Trophoblast cell (in vitro differentiated cells and primary cell): ENCODE data around the gene MEF2C.

Source experiments
- DNase-seq, 2 donors: peaks; one replicate each; pipeline ENCODE4 v3.0.0-alpha.2; 2016
- H2AFZ ChIP-seq: 2 replicates; pipeline ENCODE4 v1.6.1; 2013; ENCODE audit warnings: low read length, moderate library complexity, mild to moderate bottlenecking; ENCODE audit not compliant: insufficient read depth, poor library complexity
- H2AK5ac ChIP-seq: 2 replicates; pipeline ENCODE4 v1.6.1; 2013; ENCODE audit warnings: mild to moderate bottlenecking, low read length
- H2BK120ac ChIP-seq: 2 replicates; pipeline ENCODE4 v1.6.1; 2013; ENCODE audit warnings: low read length, mild to moderate bottlenecking, moderate library complexity; ENCODE audit not compliant: insufficient read depth, poor library complexity
- H2BK12ac ChIP-seq: 2 replicates; pipeline ENCODE4 v1.6.1; 2013; ENCODE audit warnings: mild to moderate bottlenecking, low read length, moderate library complexity
- H2BK5ac ChIP-seq: 2 replicates; pipeline ENCODE4 v1.6.1; 2013; ENCODE audit warnings: low read length, low read depth, moderate library complexity, mild to moderate bottlenecking; ENCODE audit not compliant: poor library complexity
- H3K14ac ChIP-seq: 2 replicates; pipeline ENCODE4 v1.6.1; 2013; ENCODE audit warnings: mild to moderate bottlenecking, low read length
- H3K18ac ChIP-seq: 2 replicates; pipeline ENCODE4 v1.6.1; 2013; ENCODE audit warnings: mild to moderate bottlenecking, low read length
- H3K23ac ChIP-seq: 2 replicates; pipeline ENCODE4 v1.6.1; 2013; ENCODE audit warnings: low read length
- H3K27ac ChIP-seq: 2 replicates; pipeline ENCODE4 v1.5.1; 2013; ENCODE audit warnings: low read depth, mild to moderate bottlenecking, inconsistent platforms, low read length, moderate library complexity
- H3K27me3 ChIP-seq: 2 replicates; pipeline ENCODE4 v1.6.1; 2013; ENCODE audit warnings: inconsistent platforms, mild to moderate bottlenecking, low read length, moderate library complexity; ENCODE audit not compliant: insufficient read depth
- H3K36me3 ChIP-seq, 2 experiments: 1 replicate in 1 of 2; 2 replicates in 1 of 2; pipeline ENCODE4 v1.6.1; 2013; ENCODE audit warnings: low read length in 2 of 2, mild to moderate bottlenecking in 2 of 2, moderate library complexity in 1 of 2; ENCODE audit not compliant: insufficient read depth in 2 of 2, control insufficient read depth in 1 of 2
- H3K4ac ChIP-seq: 2 replicates; pipeline ENCODE4 v1.6.1; 2013; ENCODE audit warnings: low read depth, mild to moderate bottlenecking, low read length, moderate library complexity
- H3K4me1 ChIP-seq, 2 experiments: 1 replicate in 1 of 2; 2 replicates in 1 of 2; pipeline ENCODE4 v1.6.1; 2013; ENCODE audit warnings: low read length in 2 of 2, mild to moderate bottlenecking in 2 of 2, moderate library complexity in 1 of 2; ENCODE audit not compliant: insufficient read depth in 2 of 2, control insufficient read depth in 1 of 2
- H3K4me2 ChIP-seq: 2 replicates; pipeline ENCODE4 v1.6.1; 2013; ENCODE audit warnings: inconsistent platforms, mild to moderate bottlenecking, low read length, moderate library complexity
- H3K4me3 ChIP-seq: 2 replicates; pipeline ENCODE4 v1.5.1; 2013; ENCODE audit warnings: mild to moderate bottlenecking, low read depth, low read length, inconsistent platforms
- H3K79me1 ChIP-seq: one replicate; pipeline ENCODE4 v1.6.1; 2013; ENCODE audit warnings: low read length
- H3K79me2 ChIP-seq: 2 replicates; pipeline ENCODE4 v1.6.1; 2013; ENCODE audit warnings: low read length, mild to moderate bottlenecking; ENCODE audit not compliant: control insufficient read depth, insufficient read depth, poor library complexity
- H3K9ac ChIP-seq: 2 replicates; pipeline ENCODE4 v1.6.1; 2013; ENCODE audit warnings: mild to moderate bottlenecking, low read length
- H3K9me3 ChIP-seq: 2 replicates; pipeline ENCODE4 v1.6.1; 2013; ENCODE audit warnings: low read depth, mild to moderate bottlenecking, control low read depth, inconsistent platforms, low read length; ENCODE audit not compliant: insufficient read depth
- H4K12ac ChIP-seq: 2 replicates; pipeline ENCODE4 v1.6.1; 2013; ENCODE audit warnings: low read depth, mild to moderate bottlenecking, low read length, moderate library complexity
- H4K8ac ChIP-seq: 2 replicates; pipeline ENCODE4 v1.6.1; 2013; ENCODE audit warnings: low read depth, mild to moderate bottlenecking, low read length, moderate library complexity
- H4K91ac ChIP-seq: one replicate; pipeline ENCODE4 v1.6.1; 2013; ENCODE audit warnings: low read depth, mild to moderate bottlenecking, low read length, moderate library complexity
- WGBS: extraction: QIAGEN DNeasy Blood & Tissue Kit; methylation state at CpG from one replicate; pipeline ENCODE4 v1.1.7; 2013; ENCODE audit warnings: missing lambda C conversion rate; ENCODE audit not compliant: insufficient read length, insufficient coverage; ENCODE audit errors: extremely low coverage; 5-methylcytosine and 5-hydroxymethylcytosine counted together

Gene MEF2C

DNA sequence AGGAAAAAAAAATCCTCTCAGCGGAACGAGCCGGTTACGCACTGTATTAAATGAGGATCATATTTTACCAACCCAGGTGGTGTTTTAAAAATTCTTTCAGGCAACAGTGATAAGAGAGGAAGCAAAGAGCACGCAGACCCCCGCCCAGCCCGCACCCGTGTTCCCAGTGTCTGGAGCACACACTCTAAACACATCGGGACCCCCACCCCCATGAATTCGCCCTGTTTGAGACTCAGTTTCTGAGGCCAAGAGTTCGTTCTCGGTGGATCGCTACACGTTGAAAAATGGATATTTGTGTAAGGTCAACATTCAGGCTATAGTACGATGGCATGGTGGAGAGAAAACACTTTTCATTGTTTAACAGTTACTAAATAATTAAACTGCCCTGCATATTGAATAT lies 196.3 kb downstream of the MEF2C start:
- H3K4me2 ChIP-seq = no peak overlapping the region
- H3K18ac ChIP-seq = no peak overlapping the region
- H4K12ac ChIP-seq = no peak overlapping the region
- H2BK12ac ChIP-seq = no peak overlapping the region
- H2AK5ac ChIP-seq = no peak overlapping the region
- H3K14ac ChIP-seq = no peak overlapping the region
- no peak overlapping the region for H2BK5ac ChIP-seq
- no CpG with 5 or more reads among the region's 15 CpGs for WGBS
- H3K27me3 ChIP-seq = peaks cover 83% of the 10 kb centered on the region
- no peak overlapping the region for H4K8ac ChIP-seq
- no peak overlapping the region for H3K23ac ChIP-seq
- H3K9ac ChIP-seq = no peak overlapping the region
- no peak overlapping the region for H2AFZ ChIP-seq
- H3K36me3 ChIP-seq = no peaks in the 10 kb centered on the region
- H3K9me3 ChIP-seq = no peaks in the 10 kb centered on the region
- DNase-seq = no peak
- no peak overlapping the region for H2BK120ac ChIP-seq
- H4K91ac ChIP-seq = no peak overlapping the region
- no peak overlapping the region for H3K4me3 ChIP-seq
- H3K4ac ChIP-seq = no peak overlapping the region
- no peaks in the 10 kb centered on the region for H3K79me2 ChIP-seq
- H3K27ac ChIP-seq = no peak overlapping the region
- no peaks in the 10 kb centered on the region for H3K4me1 ChIP-seq
- H3K79me1 ChIP-seq = no peaks in the 10 kb centered on the region

DNA sequence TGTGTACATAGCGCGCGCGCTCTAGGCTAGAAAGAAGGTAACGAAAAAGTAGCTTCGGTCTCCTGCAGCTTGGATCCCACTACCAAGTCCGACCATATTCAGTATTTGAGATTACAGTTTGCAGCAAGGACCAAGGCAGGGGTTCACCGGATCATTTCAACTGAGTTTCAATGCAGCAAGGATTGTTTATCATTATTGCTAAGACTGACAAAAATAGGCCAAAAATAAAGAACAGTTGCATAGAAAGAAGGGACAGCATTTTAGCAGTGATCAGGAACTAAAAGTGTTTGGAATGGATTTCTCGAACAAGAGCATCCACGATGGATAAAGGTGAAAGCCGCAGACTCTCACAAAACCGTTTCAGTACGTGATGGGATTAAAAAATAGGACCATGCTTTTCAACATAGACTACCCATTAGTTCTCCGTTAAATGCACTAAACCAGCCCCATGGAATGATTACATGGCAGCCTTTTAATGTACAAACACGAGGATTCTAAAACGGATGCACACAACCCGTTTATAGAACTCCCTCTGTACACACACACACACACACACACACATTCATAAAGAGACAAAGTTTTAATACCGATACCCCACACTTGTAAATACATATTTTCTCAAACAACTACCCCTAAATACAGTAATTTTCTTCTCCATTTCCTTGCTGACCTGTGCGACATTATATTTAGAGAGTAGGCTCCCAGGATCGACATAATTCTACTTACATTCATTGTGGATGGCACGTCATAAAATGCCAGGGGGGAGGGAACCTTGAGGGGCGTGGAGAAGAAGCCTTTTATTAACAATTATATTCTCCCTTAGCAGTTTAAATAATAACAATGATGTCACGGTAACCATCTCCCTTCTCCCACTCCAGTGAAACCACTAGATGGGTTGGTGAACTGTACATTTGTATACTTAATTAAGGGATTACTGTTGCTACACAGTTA lies 197.1 kb downstream of the MEF2C start:
- no CpG with 5 or more reads among the region's 23 CpGs for WGBS
- Histone ChIP-seq H2BK120ac (no peak overlapping the region), H2BK5ac (no peak overlapping the region), H3K23ac (no peak overlapping the region), H3K79me1 (no peaks in the 10 kb centered on the region), H3K27ac (no peak overlapping the region), H3K4me2 (no peak overlapping the region), H3K79me2 (no peaks in the 10 kb centered on the region), H2AFZ (no peak overlapping the region), H3K4me3 (no peak overlapping the region), H4K8ac (no peak overlapping the region), H4K12ac (no peak overlapping the region), H3K18ac (no peak overlapping the region), H2AK5ac (no peak overlapping the region), H3K4ac (no peak overlapping the region), H3K27me3 (peaks cover 83% of the 10 kb centered on the region), H4K91ac (no peak overlapping the region), H3K36me3 (no peaks in the 10 kb centered on the region), H3K14ac (no peak overlapping the region), H3K9ac (no peak overlapping the region), H3K9me3 (no peaks in the 10 kb centered on the region), H3K4me1 (no peaks in the 10 kb centered on the region), H2BK12ac (no peak overlapping the region)
- no peak for DNase-seq

DNA sequence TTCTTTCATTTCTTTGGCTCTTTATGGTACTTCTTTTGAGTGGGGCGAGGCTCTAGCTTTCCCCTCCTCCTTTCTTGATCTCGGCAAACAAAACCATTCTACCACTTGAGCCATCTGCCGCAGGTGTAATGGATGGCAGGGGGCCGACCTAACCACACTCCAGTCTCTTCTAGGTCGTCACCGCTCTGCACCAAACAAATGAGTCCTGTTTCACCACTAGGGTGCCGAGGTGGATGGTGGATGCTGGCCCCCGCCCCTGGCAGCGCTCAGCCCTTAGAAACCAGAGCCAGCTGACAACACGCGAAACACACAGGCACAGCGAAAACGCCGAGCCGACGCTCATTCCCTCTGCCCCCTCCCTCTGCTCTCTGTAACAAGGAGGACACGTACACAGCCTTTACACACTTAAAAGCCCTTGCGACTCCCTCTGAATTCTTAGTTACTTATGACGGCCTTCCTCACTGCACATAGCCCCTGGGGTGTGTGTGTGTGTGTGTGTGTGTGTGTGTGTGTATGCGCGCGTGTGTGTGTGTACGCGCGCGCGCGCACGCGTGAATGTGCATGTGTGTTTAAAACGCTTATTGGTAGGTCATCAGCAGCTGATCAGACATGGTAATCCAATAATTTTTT lies 199.4 kb downstream of the MEF2C start:
- no peaks in the 10 kb centered on the region for H3K9me3 ChIP-seq
- no peak overlapping the region for H3K18ac ChIP-seq
- no peaks in the 10 kb centered on the region for H3K36me3 ChIP-seq
- no peak overlapping the region for H2AFZ ChIP-seq
- H2BK12ac ChIP-seq = no peak overlapping the region
- H3K4ac ChIP-seq = no peak overlapping the region
- no peak overlapping the region for H3K23ac ChIP-seq
- H3K9ac ChIP-seq = no peak overlapping the region
- peak overlapping the region; percentile 16 for H3K4me2 ChIP-seq
- no CpG with 5 or more reads among the region's 31 CpGs for WGBS
- peak in 1 of 2 donors; percentile 29 for DNase-seq
- H4K91ac ChIP-seq = no peak overlapping the region
- no peaks in the 10 kb centered on the region for H3K79me2 ChIP-seq
- H3K27me3 ChIP-seq = peaks cover 78% of the 10 kb centered on the region
- H3K4me3 ChIP-seq = no peak overlapping the region
- H2BK120ac ChIP-seq = no peak overlapping the region
- no peak overlapping the region for H3K27ac ChIP-seq
- H2BK5ac ChIP-seq = no peak overlapping the region
- no peaks in the 10 kb centered on the region for H3K79me1 ChIP-seq
- no peak overlapping the region for H4K12ac ChIP-seq
- H2AK5ac ChIP-seq = no peak overlapping the region
- H3K14ac ChIP-seq = no peak overlapping the region
- H3K4me1 ChIP-seq = peaks cover 0 to 2% of the 10 kb centered on the region in 2 experiments
- no peak overlapping the region for H4K8ac ChIP-seq

DNA sequence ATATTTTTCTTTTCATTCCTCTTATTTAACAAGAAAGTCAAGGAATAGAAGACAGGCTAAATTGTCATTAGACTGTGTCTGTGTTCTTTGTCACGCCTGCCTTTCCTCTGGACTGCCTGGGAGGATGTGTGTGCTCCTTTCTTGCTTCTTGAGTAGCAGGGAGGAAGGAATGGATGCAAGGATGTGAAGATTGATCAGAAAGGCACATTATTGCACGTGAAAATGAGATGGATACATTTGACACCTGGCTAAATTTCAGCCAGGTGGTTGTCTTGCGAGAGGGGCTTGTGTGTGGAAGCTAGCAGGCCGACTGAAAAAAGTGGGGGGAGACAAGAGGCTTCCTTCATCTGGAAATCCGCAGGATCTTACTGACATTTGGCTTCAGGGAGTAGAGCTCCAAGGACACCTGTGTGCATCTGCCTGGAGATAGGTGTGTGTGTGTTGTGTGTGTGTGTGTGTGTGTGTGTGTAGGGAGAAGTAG lies 200.1 kb downstream of the MEF2C start:
- no CpG with 5 or more reads among the region's 5 CpGs for WGBS

More for the DNA sequence above, 200.1 kb downstream of the MEF2C start:
- Histone ChIP-seq H2BK120ac (no peak overlapping the region), H3K4me2 (no peak overlapping the region), H3K4me3 (no peak overlapping the region), H3K4ac (no peak overlapping the region), H4K8ac (no peak overlapping the region), H3K9ac (no peak overlapping the region), H2AK5ac (no peak overlapping the region), H2BK5ac (no peak overlapping the region), H3K18ac (no peak overlapping the region), H2AFZ (no peak overlapping the region), H3K23ac (no peak overlapping the region), H2BK12ac (no peak overlapping the region), H3K27me3 (peaks cover 77% of the 10 kb centered on the region), H3K4me1 (peaks cover 0 to 2% of the 10 kb centered on the region in 2 experiments), H3K79me1 (no peaks in the 10 kb centered on the region), H3K36me3 (no peaks in the 10 kb centered on the region), H4K91ac (no peak overlapping the region), H3K27ac (no peak overlapping the region), H4K12ac (no peak overlapping the region), H3K79me2 (no peaks in the 10 kb centered on the region), H3K9me3 (no peaks in the 10 kb centered on the region), H3K14ac (no peak overlapping the region)
- DNase-seq = no peak
